ENCODE measurements around the gene PGPEP1.
"Not testable (repeated sequence)": the region's sequence is repeated elsewhere in the genome, so short reads cannot be mapped to it uniquely, and the experiment has no call there.

Gene PGPEP1

GRCh38 chr19:18336121-18336520 lies 4.3 kb upstream of the PGPEP1 start:
- DNase-seq: no peak

DNA sequence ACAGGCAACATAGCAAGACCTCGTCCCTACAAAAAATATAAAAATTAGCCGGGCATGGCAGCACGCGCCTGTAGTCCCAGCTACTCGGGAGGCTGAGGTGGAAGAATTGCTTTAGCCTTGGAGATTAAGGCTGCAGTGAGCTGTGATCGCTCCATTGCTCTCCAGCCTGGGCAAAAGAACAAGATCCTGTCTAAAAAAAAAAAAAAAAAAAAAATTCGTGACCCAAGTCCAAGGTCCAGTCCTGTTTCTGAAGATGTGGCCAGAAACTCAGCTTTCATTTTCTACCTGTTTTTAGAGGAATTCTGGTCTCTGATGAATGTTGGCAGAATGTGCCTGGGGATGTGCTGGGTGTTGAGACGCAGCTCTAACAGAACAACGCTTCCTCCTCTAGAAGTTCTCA lies 1.9 kb upstream of the PGPEP1 start:
- DNase-seq: no peak

DNA sequence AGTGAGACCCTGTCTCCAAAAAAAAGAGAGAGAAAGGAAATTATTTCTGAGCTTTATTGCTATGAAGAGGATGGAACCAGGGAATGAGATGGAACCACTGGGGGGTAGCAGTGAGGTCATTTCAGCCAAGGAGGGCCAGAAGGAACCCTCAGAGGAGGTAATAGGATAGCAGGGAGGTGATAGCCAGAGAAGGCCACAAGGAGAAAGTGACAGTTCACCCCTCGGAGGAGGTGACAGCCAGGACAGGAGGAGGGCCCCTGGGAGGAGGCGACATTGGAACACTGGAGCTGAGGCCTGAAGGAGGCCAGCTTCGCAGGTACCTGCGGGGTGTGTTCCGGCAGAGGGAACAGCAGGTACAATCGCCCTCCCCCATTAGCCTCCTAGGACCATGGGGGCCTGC lies 675 bp upstream of the PGPEP1 start:
- DNase-seq: no peak

- no peak for DNase-seq
Measured at GRCh38 chr19:18340990-18341868, 831 bp downstream of the PGPEP1 start.

GRCh38 chr19:18342090-18342632 lies 1.8 kb downstream of the PGPEP1 start:
- DNase-seq: no peak

GRCh38 chr19:18344582-18344950 lies 4.2 kb downstream of the PGPEP1 start:
- DNase-seq: no peak

DNA sequence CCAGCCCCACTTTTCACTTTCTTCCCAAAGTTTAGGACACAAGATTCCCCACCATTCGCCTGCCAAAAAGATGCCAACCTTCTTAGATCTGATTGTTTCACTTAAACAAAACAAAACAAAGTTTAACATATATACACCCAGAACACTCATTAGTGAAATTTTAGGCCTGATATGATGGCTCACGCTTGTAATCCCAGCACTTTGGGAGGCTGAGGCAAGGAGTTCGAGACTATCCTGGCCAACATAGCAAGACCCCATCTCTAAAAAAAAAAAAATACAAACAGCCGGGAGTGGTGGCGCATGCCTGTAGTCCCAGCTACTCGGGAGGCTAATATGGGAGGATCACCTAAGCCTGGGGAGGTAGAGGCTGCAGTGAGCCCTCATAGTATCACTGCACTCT lies 4.9 kb downstream of the PGPEP1 start:
- no peak for DNase-seq

DNA sequence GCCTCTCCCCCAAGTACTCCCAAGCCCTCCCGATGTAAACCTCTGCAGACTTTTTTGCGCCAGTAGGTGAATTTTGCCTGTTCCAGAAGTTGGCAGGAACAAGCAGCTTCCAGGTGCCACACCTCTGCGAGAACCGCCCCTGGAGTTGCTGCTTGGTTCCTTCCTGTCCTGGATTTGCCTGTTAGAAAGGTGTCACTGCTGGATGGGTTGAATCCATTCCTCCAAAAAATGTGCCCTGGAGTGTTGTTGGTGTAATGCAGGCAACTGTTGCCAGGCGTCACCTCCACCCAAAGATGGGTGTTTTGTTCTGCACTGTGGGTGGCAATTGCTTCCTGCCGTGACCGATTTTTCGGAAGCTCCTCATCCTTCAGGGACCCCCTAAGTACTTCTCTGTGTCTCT lies 5.7 kb downstream of the PGPEP1 start:
- no peak for DNase-seq

DNA sequence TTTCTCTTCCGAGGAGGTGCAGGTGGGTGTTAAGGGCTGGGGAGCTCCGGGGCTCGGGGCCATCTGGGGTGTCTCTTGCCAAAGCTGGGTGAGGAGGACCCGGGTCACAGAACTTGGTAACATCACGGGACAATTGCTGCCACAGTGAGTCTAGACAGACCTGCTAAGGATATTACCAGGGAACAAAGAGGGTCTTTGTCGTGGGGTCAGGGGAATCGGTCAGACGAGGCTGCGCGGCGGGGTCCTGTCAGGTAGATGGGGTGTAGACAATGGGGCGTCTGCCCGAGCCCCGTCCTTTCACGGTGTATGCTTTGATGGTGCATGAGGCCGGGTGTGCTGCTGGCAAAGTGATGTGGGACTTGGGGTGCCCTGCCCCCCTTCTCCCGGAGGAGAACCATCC lies 7.8 kb downstream of the PGPEP1 start:
- DNase-seq: no peak

GRCh38 chr19:18348818-18349339 lies 8.5 kb downstream of the PGPEP1 start:
- not testable (repeated sequence) for DNase-seq

GRCh38 chr19:18349524-18350128 lies 9.2 kb downstream of the PGPEP1 start:
- no peak for DNase-seq

GRCh38 chr19:18350490-18350889 lies 10.1 kb downstream of the PGPEP1 start:
- no peak for DNase-seq

DNA sequence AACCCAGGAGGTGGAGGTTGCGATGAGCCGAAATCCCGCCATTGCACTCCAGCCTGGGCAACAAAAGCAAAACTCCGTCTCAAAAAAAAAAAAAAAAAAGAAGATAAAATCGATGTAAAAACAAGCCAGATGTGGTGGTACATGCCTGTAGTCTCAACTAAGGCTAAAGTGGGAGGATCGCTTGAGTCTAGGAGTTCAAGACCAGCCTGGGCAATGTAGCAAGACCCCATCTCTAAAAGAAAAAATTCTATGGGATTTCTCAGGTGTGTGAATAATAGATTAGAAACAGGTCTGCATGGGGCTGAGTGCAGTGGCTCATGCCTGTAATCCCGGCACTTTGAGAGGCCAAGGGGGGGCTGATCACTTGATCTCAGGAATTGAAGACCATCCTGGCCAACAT lies 11.1 kb downstream of the PGPEP1 start:
- DNase-seq: no peak

- DNase-seq: no peak
Measured at GRCh38 chr19:18353378-18354005, 13.1 kb downstream of the PGPEP1 start.

GRCh38 chr19:18354743-18355142 lies 14.3 kb downstream of the PGPEP1 start:
- DNase-seq: not testable (repeated sequence)

DNA sequence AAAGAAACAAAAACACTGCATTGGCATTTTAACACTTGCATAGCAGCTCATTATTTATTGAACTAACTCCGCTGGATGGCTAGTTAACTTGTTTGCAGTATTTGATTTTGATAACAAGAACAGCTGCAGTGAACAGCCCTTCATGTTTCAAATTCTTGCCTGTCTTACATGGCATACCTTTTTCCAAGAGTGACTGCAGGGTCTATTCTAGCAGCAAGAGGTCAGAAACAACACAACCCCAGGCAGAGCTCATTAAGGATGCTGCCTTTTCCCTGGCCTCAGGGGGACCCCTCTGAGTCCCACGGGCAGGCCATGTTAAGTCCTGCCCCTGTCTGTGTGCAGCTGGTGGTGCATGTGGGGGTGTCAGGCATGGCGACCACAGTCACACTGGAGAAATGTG lies 16.6 kb downstream of the PGPEP1 start:
- no peak for DNase-seq

DNA sequence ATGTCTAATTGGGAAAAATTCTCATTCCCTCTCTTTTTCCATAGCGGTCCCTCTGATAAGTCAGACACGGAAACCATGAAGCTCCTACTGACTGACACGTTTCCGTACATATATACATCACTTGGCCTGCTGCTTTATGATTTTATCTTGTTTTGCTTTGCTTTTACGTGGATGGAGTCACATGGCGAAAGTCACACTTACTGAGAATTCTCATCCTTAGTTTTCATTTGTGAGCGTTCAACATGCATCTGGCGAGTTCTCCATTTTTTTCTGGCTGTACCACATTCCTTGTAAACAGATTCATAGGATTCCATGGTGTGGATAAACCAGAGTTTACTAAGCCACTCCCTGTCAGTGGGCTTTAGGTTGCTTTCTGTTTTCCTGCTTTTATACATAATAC lies 21.2 kb downstream of the PGPEP1 start:
- no peak for DNase-seq

GRCh38 chr19:18362934-18363542 lies 22.6 kb downstream of the PGPEP1 start:
- DNase-seq: no peak

DNA sequence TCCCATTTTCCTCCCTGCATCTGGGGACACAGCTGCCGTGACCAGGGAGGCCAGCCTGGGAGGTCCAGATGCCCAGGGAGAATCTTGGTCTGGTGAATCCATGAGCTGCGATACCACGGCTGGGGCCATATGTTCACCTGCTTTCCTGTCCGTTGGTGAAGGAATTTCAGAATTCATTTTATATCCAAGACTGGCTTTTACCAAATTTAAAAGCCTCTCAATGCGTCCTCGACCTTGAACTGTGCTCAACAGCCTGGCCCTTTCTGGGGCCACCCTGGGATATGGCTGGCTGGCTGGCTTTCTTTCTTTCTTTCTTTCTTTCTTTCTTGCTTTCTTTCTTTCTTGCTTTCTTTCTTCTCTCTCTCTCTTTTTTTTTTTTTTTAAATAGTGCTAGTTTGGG lies 23.4 kb downstream of the PGPEP1 start:
- no peak for DNase-seq

GRCh38 chr19:18364277-18364825 lies 24.0 kb downstream of the PGPEP1 start:
- not testable (repeated sequence) for DNase-seq

DNA sequence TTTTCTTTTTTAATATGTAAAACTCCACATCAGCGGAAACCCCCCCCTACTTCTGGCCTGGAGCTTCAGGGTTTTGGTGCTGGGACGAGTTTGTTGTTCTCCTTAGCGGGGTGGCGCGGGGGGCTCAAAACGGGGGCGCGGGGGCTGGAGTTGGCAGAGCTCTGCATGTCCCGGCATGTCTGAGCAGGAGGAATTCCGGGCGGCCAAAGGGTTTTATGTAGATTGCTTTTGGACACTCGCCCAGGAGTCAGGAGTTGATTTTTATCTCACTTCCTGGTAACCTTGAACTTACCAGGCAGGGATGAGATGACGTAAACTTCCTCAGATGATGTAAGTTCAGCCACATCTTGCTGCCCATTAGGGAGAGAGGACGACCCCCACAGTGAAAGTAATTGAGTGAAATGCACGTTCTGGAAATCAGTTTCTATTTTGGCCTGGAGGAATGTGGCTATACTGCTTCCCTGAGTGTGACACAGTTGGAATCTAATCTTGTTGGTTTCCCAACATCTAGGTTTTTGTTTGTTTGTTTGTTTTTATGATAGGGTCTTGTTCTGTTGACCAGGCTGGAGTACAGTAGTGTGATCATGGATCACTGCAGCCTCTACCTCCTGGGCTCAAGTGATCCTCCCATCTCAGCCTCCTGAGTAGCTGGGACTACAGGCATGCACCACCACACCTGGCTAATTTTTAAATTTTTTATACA lies 24.6 kb downstream of the PGPEP1 start:
- DNase-seq: no peak

- no peak for DNase-seq
Measured at GRCh38 chr19:18366021-18366435, 25.6 kb downstream of the PGPEP1 start.

All from cerebellar nuclear complex (tissue), 1 donor.